Stomach (tissue), 4 donors: Measurements from ENCODE around the gene TPRN.

Source experiments
- POLR2A ChIP-seq, 4 donors: fragments of 450-650 bp; IDR thresholded peaks; one replicate each; pipeline ENCODE4 v1.6.1; 2016; ENCODE audit warnings: antibody characterized with exemption in 4 of 4, control low read depth in 2 of 4, mild to moderate bottlenecking in 1 of 4, moderate library complexity in 1 of 4
- POLR2AphosphoS5 ChIP-seq, 3 donors: sonication (generic); formaldehyde crosslinking; IDR thresholded peaks; one replicate each; pipeline ENCODE4 v1.6.1; 2016; ENCODE audit warnings: antibody characterized with exemption in 3 of 3
- TF ChIP-seq, protein P1 (sequence below), 7 experiments: fragments of 450-650 bp in 4 of 7; fragments of 200-600 bp in 3 of 7; sonication (generic) in 3 of 7; IDR thresholded peaks; one replicate each; pipeline ENCODE4 v1.5.1; 2016 to 2019; ENCODE audit warnings: antibody characterized with exemption in 7 of 7, control low read depth in 2 of 7, mild to moderate bottlenecking in 1 of 7

DNA sequence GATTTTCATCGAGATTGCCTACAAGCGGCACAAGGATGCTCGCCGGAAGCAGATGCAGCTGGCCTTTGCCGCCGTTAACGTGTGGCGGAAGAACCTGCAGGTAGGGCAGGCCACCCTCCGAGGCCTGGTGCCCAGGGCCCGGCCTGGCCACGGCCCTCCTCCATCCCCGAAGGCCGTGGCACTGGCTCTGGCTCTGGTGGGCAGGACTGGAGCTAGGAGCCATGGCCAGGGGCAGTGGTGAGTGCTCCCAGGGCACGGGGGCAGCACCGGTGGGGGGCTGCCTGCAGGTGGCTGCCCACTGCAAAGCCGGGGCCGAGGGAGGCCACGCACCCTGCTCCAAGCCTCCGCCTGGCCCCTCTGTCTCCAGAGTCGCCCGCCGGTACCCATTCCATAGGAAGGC, 36.7 kb downstream of the TPRN start:
- TF ChIP-seq, protein P1, sequence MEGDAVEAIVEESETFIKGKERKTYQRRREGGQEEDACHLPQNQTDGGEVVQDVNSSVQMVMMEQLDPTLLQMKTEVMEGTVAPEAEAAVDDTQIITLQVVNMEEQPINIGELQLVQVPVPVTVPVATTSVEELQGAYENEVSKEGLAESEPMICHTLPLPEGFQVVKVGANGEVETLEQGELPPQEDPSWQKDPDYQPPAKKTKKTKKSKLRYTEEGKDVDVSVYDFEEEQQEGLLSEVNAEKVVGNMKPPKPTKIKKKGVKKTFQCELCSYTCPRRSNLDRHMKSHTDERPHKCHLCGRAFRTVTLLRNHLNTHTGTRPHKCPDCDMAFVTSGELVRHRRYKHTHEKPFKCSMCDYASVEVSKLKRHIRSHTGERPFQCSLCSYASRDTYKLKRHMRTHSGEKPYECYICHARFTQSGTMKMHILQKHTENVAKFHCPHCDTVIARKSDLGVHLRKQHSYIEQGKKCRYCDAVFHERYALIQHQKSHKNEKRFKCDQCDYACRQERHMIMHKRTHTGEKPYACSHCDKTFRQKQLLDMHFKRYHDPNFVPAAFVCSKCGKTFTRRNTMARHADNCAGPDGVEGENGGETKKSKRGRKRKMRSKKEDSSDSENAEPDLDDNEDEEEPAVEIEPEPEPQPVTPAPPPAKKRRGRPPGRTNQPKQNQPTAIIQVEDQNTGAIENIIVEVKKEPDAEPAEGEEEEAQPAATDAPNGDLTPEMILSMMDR (IDR thresholded peaks at IDR 0.05), result no peak
- no peak for TF ChIP-seq POLR2A (IDR thresholded peaks at IDR 0.05)
- no peak for TF ChIP-seq POLR2AphosphoS5 (IDR thresholded peaks at IDR 0.05)
